Stimulated activated CD4-positive, alpha-beta T cell treated with anti-CD3 and anti-CD28 coated beads, Interleukin-15, amount 100 ng/mL, for 1 hour (primary cell): ENCODE measurements around the gene SCN2A.
"Not testable (repeated sequence)": the region's sequence is repeated elsewhere in the genome, so short reads cannot be mapped to it uniquely, and the experiment has no call there.

ENCODE experiments used
- DNase-seq, 2 donors: peaks; one replicate each; pipeline ENCODE4 v3.0.0-alpha.2; 2020; ENCODE audit warnings: low read depth in 1 of 2, low spot score in 1 of 2

SCN2A gene

GRCh38 chr2:165251366-165251765 lies 12.2 kb downstream of the SCN2A start:
- DNase-seq, result no peak

GRCh38 chr2:165253178-165253577 lies 14.0 kb downstream of the SCN2A start:
- no peak for DNase-seq

DNA sequence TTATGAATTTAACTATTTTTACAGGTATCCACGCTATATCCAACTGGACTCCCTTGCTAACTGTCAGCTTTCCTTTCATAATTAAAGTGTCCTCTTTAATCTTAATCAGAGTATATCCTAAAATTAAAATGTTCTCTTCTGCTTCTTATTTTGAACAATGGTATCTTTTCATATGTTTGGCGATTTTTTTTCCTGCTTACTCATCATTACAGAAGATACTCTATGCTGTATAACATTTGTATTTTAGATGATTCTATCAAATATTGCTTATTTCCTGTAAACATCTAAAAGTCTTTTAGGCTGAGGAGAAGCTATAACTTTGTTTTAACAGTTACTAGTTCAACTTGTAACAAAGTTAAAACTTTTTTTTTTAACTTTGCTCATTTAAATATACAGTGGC lies 17.4 kb downstream of the SCN2A start:
- no peak for DNase-seq

GRCh38 chr2:165260347-165260746 lies 21.1 kb downstream of the SCN2A start:
- DNase-seq, result not testable (repeated sequence)

GRCh38 chr2:165268754-165269153 lies 29.5 kb downstream of the SCN2A start:
- DNase-seq, result no peak

DNA sequence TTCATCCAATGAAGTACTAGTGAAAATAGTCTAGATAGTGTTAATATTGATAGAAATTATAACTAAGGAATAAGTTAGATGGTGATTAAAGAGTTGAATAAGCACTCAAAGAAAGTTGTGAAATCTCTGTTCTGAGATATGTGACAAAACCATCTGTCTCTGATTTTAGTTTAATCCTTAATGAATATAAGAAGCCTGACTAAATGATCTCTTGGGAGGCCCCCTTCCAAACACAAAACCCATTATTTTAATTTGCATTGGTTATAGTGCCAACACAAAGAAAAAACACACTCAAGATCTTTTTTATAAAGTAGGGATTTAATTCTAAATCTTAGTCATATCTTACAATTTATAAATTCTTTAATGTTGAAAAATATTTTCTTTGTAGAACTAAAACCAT lies 34.0 kb downstream of the SCN2A start:
- DNase-seq, result no peak

- DNase-seq, result no peak
Observed at GRCh38 chr2:165274698-165275097, 35.5 kb downstream of the SCN2A start.

DNA sequence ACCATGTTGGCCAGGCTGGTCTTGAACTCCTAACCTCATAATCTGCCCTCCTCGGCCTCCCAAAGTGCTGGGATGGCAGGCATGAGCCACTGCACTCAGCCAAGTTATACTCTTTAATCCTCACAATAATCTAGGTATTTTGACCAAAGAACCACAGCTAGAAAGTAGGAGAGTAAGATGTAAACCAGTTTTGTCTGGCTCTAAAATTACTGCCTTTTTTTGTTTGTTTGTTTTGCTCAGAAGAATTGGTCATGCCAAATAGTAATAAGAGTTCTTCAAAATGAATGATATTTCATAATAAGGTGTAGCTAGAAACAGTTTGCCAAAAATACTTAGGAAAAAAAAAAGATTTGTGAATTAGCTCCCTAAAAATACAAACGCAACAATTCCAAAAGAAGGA lies 36.7 kb downstream of the SCN2A start:
- no peak for DNase-seq

GRCh38 chr2:165277295-165277694 lies 38.1 kb downstream of the SCN2A start:
- no peak for DNase-seq

- DNase-seq, result no peak
Observed at GRCh38 chr2:165277860-165278656, 38.8 kb downstream of the SCN2A start.

DNA sequence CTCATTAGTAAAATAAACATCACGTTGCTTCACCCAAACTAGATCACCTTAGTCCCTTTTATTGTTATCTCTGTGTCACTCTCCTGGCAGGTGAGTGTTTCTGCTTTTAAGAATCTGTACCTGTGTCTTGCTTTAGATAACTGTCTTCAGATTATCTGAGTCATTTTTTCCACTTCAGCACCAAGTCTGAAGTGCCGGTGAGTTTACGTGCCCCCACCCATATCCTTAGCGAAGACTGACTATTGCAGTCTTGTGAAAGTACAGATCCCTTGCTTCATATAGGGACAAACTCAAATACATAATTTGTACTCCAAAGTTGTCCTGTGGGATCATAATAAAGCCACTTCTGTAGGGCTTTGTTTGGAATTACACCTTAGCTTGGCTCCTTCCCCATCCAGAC lies 41.1 kb downstream of the SCN2A start:
- DNase-seq, result no peak

DNA sequence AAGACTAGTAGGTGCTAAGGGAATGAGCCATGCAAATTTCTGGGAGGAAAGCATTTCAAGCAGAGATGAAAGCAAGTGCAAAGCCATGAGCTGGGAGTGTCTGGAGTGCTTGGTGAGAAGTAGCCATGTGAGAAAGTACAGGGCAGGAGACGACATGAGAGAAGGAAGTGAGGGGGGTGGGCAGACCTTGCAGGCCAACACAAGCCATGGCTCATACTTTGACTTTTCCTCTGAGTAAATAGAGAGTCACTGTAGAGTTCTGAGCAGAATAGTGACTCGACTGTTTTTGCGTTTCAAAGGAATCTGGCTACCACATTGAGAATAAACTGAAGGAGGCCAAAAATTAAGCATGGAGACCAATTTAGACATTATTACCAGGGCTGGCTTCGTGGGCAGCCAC lies 42.2 kb downstream of the SCN2A start:
- no peak for DNase-seq

- no peak for DNase-seq
Observed at GRCh38 chr2:165283342-165283741, 44.1 kb downstream of the SCN2A start.

DNA sequence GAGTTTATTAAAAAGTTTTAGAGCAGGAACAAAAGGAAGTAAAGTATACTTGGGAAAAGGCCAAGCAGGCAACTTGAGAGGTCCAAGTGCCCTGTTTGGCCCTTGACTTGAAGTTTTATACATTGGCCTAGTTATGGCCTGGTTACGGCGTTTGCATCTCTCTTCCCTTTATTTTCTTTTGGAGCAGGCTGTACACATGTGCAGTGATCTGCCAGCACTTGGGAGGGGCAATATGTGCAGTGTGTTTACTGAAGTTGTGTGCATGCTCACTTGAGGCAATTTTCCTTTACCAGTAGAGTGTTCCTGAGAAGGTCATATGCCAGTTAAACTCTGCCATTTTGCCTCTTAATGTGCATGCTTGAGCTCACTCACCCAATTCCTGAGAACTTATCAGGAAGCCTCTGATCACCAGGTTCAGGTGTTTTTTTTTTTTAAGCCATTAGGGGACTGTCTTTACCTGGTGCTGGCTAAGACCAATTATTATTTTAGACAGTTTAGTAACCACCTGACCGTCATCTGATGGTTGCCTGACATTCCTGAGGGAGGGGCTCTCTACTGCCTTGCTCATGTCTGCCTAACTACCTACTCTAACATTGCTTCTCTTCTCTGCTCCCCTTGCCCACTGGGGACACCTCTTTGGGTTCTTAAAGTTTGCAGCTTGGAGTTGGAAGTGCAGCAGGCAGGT lies 48.0 kb downstream of the SCN2A start:
- no peak for DNase-seq

GRCh38 chr2:165289069-165289468 lies 49.9 kb downstream of the SCN2A start:
- DNase-seq, result no peak

GRCh38 chr2:165293440-165294420 lies 54.5 kb downstream of the SCN2A start:
- DNase-seq, result no peak

GRCh38 chr2:165294912-165295311 lies 55.7 kb downstream of the SCN2A start:
- DNase-seq, result no peak

DNA sequence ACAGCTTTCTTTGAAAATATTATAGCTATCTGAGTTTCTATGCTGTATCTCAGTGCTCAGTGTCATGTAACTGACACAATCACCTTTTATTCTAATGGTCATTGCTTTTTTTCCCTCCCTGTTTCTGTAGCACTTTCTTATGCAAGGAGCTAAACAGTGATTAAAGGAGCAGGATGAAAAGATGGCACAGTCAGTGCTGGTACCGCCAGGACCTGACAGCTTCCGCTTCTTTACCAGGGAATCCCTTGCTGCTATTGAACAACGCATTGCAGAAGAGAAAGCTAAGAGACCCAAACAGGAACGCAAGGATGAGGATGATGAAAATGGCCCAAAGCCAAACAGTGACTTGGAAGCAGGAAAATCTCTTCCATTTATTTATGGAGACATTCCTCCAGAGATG lies 56.4 kb downstream of the SCN2A start:
- no peak for DNase-seq

DNA sequence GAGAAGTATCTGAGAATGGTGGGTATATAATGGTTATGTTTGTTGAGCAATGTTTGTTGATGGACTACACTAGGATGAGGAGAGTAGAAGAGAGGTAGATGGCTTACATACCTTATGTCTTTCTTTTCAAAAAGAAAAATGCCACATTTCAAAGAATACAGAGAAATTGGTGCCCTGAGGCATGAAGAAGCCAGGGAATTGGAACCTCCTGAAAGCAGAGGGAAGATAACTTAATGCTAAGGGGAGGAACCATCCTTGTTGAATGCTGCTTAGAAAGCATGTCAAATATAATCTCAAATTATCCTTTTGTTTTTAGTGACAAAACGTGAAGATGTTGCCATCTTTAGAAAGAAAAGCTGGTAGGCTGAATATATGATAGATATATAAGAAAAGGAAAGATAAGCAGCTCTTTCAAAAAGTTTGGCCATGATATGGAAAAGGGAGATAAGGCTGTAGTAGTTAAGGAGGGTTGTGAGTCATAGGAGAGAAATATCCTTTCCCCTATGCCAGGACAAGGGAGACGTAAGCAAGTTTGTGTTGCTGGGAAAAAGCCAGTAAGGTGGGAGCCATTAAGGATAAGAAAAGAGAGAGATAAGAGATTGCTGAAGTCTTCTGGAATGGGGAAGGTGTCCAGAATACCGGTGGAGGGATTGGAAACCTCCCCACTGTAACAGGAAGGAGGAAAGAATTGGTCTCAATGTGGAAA lies 66.3 kb downstream of the SCN2A start:
- no peak for DNase-seq

GRCh38 chr2:165307317-165307716 lies 68.1 kb downstream of the SCN2A start:
- DNase-seq, result no peak

GRCh38 chr2:165311949-165312348 lies 72.7 kb downstream of the SCN2A start:
- no peak for DNase-seq
